Measurements from ENCODE around the gene GPR152. TPM values are rescaled to one million over a fixed set of nuclear protein-coding genes. Genes with fewer than 3 reads are reported as not detected.
"Not testable (repeated sequence)": the region's sequence is repeated elsewhere in the genome, so short reads cannot be mapped to it uniquely, and the experiment has no call there.

GPR152 gene
- total RNA-seq, 2 experiments from 2014 or later = not detected

DNA sequence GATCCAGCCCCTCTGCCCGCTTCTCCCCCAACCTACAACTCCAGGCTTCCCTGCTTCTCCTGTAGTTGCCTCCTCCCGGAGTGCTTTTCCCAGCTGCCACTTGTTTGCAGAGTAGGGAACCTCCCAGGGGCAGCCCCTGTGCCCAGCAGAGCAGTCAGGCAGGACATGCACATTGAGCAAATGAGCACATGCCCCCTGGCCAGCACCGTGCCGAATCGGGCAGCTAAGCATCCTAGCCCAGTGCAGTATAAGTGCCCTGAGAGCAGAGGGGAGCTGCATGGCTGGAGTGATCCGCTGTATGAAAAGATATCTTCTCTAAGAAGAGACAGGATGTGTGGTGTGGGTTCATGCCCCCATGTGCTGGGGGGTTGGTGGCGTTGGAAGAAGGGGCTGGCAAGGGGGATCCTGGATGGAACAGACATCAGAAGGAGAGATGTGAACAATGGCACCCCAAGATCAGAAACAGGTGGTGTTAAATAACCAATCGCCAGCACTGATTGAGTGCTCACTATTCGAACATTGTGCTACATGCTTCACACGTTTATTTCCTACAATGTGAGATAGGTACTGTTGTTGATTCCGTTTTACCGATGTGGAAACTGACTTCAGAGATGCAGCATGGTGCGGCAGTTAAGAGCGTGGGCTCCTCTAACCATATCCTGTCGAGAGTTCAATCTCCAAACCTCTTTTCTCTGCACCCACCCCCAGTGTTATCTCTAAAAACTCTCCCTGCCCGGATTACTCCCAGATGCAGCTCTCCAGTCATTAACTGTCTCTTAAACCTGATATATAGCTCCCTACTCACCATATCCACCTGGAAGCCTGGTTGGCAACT is 31.5 kb upstream of the GPR152 start:
- peaks cover 21% of the 10 kb centered on the region for H3K36me3 Mint-ChIP-seq
- H3K9me3 Mint-ChIP-seq = no peaks in the 10 kb centered on the region
- H3K27ac Mint-ChIP-seq = peak overlapping the region; percentile 100
- ATAC-seq (ENCODE audit: low read depth) (peak; percentile 31), DNase-seq (peak; percentile 58)
- peak overlapping the region; percentile 93 for H3K4me3 Mint-ChIP-seq
- POLR2A ChIA-PET = interaction anchor here (0.5 to 5.5 kb wide), 20 partner anchors 9 to 1069 kb away, joined by 3 to 94 read pairs (median 5); partner anchors contain the start of genes CDK2AP2, CLCF1, PITPNM1 and PPP1CA
- H3K27me3 Mint-ChIP-seq = no peaks in the 10 kb centered on the region
- peaks cover 53% of the 10 kb centered on the region for H3K4me1 Mint-ChIP-seq

GRCh38 chr11:67482827-67483798 is 30.6 kb upstream of the GPR152 start, which contains the start of gene AIP:
Gene AIP (plus strand): TSS chr11:67483026. CDS start chr11:67483159, 133 bp downstream.
- Mint-ChIP-seq H3K27me3 (peaks cover under 1% of the 10 kb centered on the region), H3K4me1 (peaks cover 47% of the 10 kb centered on the region), H3K4me3 (peak within 1 kb of the TSS; percentile 93), H3K27ac (peak within 1 kb of the TSS; percentile 100), H3K36me3 (peaks cover 16% of the 10 kb centered on the region), H3K9me3 (no peaks in the 10 kb centered on the region)
- DNase-seq (peak; percentile 94), ATAC-seq (ENCODE audit: low read depth) (peak; percentile 81)
- POLR2A ChIA-PET = interaction anchor here (0.6 to 5.5 kb wide), 23 partner anchors 8 to 195 kb away, joined by 3 to 94 read pairs (median 5); partner anchors contain the start of genes CDK2AP2, CORO1B, PITPNM1 and POLD4

GRCh38 chr11:67482275-67482826 is 29.8 kb upstream of the GPR152 start:
- DNase-seq = no peak
- H3K4me1 Mint-ChIP-seq = peaks cover 41% of the 10 kb centered on the region
- H3K4me3 Mint-ChIP-seq = peak overlapping the region; percentile 93
- POLR2A ChIA-PET = interaction anchor here (0.6 to 5.5 kb wide), 21 partner anchors 9 to 129 kb away, joined by 3 to 94 read pairs (median 5); partner anchors contain the start of genes CDK2AP2, CORO1B, PITPNM1 and POLD4
- ATAC-seq (ENCODE audit: low read depth) = peak; percentile 0
- peaks cover 4% of the 10 kb centered on the region for H3K27me3 Mint-ChIP-seq
- peaks cover 8% of the 10 kb centered on the region for H3K36me3 Mint-ChIP-seq
- no peaks in the 10 kb centered on the region for H3K9me3 Mint-ChIP-seq
- peak overlapping the region; percentile 100 for H3K27ac Mint-ChIP-seq

DNA sequence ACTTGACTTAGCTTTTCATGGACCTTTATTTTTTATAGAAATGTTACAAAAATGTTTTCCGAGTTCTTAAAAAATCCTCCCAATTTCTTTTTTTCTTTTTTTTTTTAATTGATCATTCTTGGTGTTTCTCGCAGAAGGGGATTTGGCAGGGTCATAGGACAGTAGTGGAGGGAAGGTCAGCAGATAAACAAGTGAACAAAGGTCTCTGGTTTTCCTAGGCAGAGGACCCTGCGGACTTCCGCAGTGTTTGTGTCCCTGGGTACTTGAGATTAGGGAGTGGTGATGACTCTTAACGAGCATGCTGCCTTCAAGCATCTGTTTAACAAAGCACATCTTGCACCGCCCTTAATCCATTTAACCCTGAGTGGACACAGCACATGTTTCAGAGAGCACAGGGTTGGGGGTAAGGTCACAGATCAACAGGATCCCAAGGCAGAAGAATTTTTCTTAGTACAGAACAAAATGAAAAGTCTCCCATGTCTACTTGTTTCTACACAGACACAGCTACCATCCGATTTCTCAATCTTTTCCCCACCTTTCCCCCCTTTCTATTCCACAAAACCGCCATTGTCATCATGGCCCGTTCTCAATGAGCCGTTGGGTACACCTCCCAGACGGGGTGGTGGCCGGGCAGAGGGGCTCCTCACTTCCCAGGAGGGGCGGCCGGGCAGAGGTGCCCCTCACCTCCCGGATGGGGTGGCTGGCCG is 25.0 kb upstream of the GPR152 start:
- not testable (repeated sequence) for H3K9me3 Mint-ChIP-seq; H3K36me3 Mint-ChIP-seq; H3K4me3 Mint-ChIP-seq; DNase-seq; H3K27me3 Mint-ChIP-seq; H3K4me1 Mint-ChIP-seq; ATAC-seq (ENCODE audit: low read depth); H3K27ac Mint-ChIP-seq
- POLR2A ChIA-PET = interaction anchor here (0.6 kb wide), 1 partner anchor 95 kb away, joined by 3 read pairs; no protein-coding TSS in a partner anchor

GRCh38 chr11:67476692-67477091 is 24.2 kb upstream of the GPR152 start:
- POLR2A ChIA-PET = interaction anchor here (0.7 to 1.2 kb wide), 3 partner anchors 9 to 68 kb away, joined by 3 to 4 read pairs (median 3); no protein-coding TSS in a partner anchor
- not testable (repeated sequence) for H3K4me3 Mint-ChIP-seq; DNase-seq; H3K27ac Mint-ChIP-seq; H3K4me1 Mint-ChIP-seq; H3K9me3 Mint-ChIP-seq; H3K36me3 Mint-ChIP-seq; H3K27me3 Mint-ChIP-seq; ATAC-seq (ENCODE audit: low read depth)

GRCh38 chr11:67472882-67473281 is 20.4 kb upstream of the GPR152 start:
- no peak overlapping the region for H3K4me3 Mint-ChIP-seq
- DNase-seq = no peak
- H3K9me3 Mint-ChIP-seq = no peaks in the 10 kb centered on the region
- H3K4me1 Mint-ChIP-seq = peaks cover 3% of the 10 kb centered on the region
- POLR2A ChIA-PET = interaction anchor here (1.6 kb wide), 1 partner anchor 64 kb away, joined by 5 read pairs; no protein-coding TSS in a partner anchor
- H3K27me3 Mint-ChIP-seq = peaks cover 3% of the 10 kb centered on the region
- ATAC-seq (ENCODE audit: low read depth) = no peak
- H3K36me3 Mint-ChIP-seq = no peaks in the 10 kb centered on the region
- H3K27ac Mint-ChIP-seq = no peak overlapping the region

DNA sequence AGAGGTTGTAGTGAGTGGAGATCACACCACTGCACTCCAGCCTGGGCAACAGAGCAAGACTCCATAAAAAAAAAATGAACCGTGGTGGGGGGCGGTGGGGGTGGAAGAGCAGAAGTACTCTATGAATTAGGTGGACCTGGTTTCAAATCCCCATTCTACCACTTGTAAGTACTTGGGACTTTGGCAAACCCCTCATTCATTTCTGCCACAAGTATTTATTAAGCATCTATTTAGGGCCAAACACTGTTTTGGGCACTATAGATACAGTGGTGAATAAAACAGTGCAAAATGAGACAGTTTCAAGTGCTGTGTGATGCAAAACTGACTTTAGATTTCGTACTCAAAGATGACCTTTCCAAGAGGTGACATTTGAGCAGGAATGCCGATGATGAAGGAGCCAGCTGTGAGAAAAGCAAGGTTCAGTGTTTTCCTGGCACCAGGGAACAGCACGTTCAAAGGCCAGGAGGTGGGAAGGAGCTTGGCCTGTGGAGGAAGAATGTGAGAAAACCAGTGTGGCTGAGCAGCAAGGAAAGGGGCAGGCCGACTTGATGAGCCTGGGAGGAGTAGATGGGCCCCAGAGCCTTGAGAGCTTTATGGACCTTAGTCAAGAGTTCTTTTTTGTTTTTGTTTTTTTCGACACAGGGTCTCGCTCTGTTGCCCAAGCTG is 17.9 kb upstream of the GPR152 start:
- POLR2A ChIA-PET = interaction anchor here (0.9 to 6.1 kb wide), 4 partner anchors 15 to 69 kb away, joined by 3 to 145 read pairs (median 27); partner anchors contain the start of genes PPP1CA and PTPRCAP
- Mint-ChIP-seq H3K36me3 (peaks cover under 1% of the 10 kb centered on the region), H3K4me1 (peaks cover 18% of the 10 kb centered on the region), H3K27ac (no peak overlapping the region), H3K9me3 (no peaks in the 10 kb centered on the region), H3K4me3 (no peak overlapping the region), H3K27me3 (no peaks in the 10 kb centered on the region)
- ATAC-seq (ENCODE audit: low read depth) = no peak
- no peak for DNase-seq

DNA sequence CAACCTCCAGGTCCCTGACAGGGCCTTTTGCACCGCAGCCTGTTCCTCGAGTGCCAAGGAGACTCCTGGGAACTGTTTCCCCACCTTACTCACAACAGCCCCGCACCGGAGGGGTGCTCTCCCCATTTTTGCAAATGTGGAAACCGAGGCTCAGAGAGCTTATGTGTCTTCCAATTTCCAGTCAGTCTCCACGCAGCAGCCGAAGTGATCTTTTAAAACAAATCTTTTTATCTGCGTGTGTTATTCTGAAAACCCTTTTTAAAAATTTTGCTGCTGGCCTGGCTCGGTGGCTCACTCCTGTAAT is 16.9 kb upstream of the GPR152 start:
- H3K36me3 Mint-ChIP-seq = peaks cover 4% of the 10 kb centered on the region
- H3K4me1 Mint-ChIP-seq = peaks cover 21% of the 10 kb centered on the region
- H3K9me3 Mint-ChIP-seq = no peaks in the 10 kb centered on the region
- POLR2A ChIA-PET = interaction anchor here (0.6 to 6.1 kb wide), 8 partner anchors 9 to 68 kb away, joined by 3 to 145 read pairs (median 16); partner anchors contain the start of genes AIP, PITPNM1, PPP1CA and PTPRCAP
- ATAC-seq (ENCODE audit: low read depth) = no peak
- no peak for DNase-seq
- peak overlapping the region; percentile 73 for H3K4me3 Mint-ChIP-seq
- peak overlapping the region; percentile 79 for H3K27ac Mint-ChIP-seq
- H3K27me3 Mint-ChIP-seq = no peaks in the 10 kb centered on the region

DNA sequence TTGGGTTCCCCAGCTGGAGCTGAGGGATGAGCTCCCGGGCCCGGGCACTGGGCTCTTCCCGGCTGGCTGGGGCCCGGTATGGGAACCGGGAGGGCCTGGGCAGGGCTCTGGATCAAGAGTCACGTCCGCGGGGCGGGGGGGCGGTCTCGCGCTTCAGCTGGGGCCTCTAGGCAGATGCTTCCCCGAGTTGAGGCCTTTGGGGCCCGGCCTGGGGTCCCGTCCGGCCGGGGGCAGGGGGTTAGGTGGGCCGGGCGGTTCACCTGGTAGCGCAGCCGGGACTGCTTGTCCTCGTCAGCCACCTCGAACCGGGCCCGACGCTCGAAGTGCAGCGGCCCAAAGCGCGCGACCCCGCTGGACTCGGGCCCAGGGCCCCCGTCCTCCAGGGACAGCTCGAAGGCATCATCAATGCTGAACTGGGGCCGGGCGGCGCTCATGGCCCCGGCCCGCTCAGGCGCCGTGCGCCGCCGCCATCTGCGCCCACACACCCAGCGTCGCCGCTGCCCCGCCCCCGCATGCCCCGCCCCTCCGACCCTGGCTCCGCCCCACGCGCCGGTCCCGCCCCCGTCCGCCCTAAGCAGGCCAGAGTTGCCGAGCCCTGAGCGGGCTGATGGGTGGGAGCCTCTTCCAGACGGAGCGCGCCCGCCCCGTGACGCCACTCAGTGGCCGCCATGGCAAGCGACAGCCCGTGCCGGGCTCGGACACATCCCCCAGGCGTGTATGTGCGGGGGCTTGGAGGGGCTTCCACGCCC is 16.4 kb upstream of the GPR152 start, which contains the start of gene TMEM134:
TSS of gene TMEM134 (minus strand) at position 493 of the 749 bp plus-strand sequence. CDS start at position 434, 59 bp downstream.
- DNase-seq (peak; percentile 97), ATAC-seq (ENCODE audit: low read depth) (peak; percentile 76)
- Mint-ChIP-seq H3K4me3 (peak within 1 kb of the TSS; percentile 95), H3K27ac (peak within 1 kb of the TSS; percentile 79), H3K27me3 (no peaks in the 10 kb centered on the region), H3K36me3 (peaks cover 4% of the 10 kb centered on the region), H3K4me1 (peaks cover 23% of the 10 kb centered on the region), H3K9me3 (no peaks in the 10 kb centered on the region)
- POLR2A ChIA-PET = interaction anchor here (0.6 to 6.1 kb wide), 23 partner anchors 9 to 229 kb away, joined by 3 to 145 read pairs (median 5); partner anchors contain the start of genes AIP, CDK2AP2, PITPNM1 and PPP1CA

DNA sequence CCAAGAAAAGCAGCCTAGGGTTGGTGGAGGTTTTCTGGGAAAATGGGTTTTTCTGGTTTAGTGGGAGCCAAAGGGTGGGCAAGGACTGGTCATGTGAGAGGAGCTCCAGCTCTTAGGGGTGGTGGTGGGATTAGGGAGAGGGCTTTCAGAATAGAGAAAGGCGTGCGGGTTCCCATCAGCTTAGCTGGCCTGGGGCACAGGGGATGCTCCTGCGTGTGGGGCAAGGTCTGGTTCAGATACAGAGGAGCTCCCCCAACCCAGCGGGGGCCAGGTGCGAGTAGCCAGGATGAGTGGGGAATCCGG is 15.9 kb upstream of the GPR152 start:
- Mint-ChIP-seq H3K36me3 (peaks cover 4% of the 10 kb centered on the region), H3K4me3 (peak overlapping the region; percentile 95), H3K9me3 (no peaks in the 10 kb centered on the region), H3K27ac (peak overlapping the region; percentile 75), H3K27me3 (no peaks in the 10 kb centered on the region), H3K4me1 (peaks cover 23% of the 10 kb centered on the region)
- POLR2A ChIA-PET = interaction anchor here (0.7 to 6.1 kb wide), 23 partner anchors 8 to 229 kb away, joined by 3 to 145 read pairs (median 5); partner anchors contain the start of genes AIP, CDK2AP2, PITPNM1 and PPP1CA
- DNase-seq (no peak), ATAC-seq (ENCODE audit: low read depth) (no peak)

GRCh38 chr11:67468056-67468455 is 15.5 kb upstream of the GPR152 start:
- H3K4me3 Mint-ChIP-seq = peak overlapping the region; percentile 95
- ATAC-seq (ENCODE audit: low read depth) (no peak), DNase-seq (no peak)
- no peaks in the 10 kb centered on the region for H3K27me3 Mint-ChIP-seq
- H3K4me1 Mint-ChIP-seq = peaks cover 23% of the 10 kb centered on the region
- POLR2A ChIA-PET = interaction anchor here (0.8 to 6.1 kb wide), 22 partner anchors 8 to 206 kb away, joined by 3 to 145 read pairs (median 5); partner anchors contain the start of genes AIP, CDK2AP2, PITPNM1 and PPP1CA
- H3K27ac Mint-ChIP-seq = peak overlapping the region; percentile 75
- H3K36me3 Mint-ChIP-seq = peaks cover 4% of the 10 kb centered on the region
- H3K9me3 Mint-ChIP-seq = no peaks in the 10 kb centered on the region
